ENCODE data around the gene TWF2.

DNA sequence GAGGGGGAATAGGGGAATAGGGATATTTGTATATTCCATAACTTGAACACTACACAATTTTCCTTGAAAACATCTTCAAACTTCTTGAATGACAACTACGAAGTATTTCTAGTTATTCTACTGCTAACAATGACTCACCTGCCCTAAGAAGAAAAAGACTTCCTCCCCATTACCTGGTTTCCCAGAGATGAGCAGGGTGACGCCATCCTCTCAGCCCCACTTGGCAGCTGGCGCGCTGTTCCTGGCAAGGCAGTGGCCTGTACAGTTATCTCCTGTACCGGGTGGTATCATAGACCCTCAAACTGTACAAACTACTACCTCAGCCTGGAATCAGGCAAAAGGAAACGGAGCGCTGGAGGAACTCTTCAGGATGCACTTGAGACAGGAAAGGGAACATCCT is 29.1 kb upstream of the TWF2 start:
- TF ChIP-seq RAD21 (conservative IDR thresholded peaks at IDR 0.05) (no peak), MXI1 (conservative IDR thresholded peaks at IDR 0.05; ENCODE audit: poor library complexity, severe bottlenecking) (no peak), TAF1 (IDR thresholded peaks at IDR 0.05; ENCODE audit: low read depth) (no peak)

Measured in neural cell (in vitro differentiated cells).